Measurements from ENCODE around the gene CDKN1C.

DNA sequence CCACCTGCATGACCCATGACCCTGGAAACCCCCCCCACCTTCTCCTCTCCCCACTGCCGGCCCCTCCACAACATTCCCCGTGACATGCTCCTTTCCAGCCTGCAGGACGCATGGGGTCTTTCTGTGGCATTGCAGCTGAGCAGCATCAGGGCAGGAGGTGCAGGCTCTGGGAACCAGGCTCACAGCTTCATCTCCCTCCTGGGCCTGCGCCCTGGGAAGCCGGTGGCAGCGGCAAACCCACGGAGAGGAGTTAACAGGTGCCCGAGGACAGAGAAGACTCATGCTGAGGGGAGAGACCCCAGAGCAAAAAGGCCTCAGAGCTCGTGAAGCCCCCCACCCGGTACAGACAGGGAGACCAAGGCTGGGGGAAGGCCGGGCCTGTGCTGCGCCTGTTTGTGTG, 32.2 kb downstream of the CDKN1C start:
- TF ChIP-seq, protein P1, sequence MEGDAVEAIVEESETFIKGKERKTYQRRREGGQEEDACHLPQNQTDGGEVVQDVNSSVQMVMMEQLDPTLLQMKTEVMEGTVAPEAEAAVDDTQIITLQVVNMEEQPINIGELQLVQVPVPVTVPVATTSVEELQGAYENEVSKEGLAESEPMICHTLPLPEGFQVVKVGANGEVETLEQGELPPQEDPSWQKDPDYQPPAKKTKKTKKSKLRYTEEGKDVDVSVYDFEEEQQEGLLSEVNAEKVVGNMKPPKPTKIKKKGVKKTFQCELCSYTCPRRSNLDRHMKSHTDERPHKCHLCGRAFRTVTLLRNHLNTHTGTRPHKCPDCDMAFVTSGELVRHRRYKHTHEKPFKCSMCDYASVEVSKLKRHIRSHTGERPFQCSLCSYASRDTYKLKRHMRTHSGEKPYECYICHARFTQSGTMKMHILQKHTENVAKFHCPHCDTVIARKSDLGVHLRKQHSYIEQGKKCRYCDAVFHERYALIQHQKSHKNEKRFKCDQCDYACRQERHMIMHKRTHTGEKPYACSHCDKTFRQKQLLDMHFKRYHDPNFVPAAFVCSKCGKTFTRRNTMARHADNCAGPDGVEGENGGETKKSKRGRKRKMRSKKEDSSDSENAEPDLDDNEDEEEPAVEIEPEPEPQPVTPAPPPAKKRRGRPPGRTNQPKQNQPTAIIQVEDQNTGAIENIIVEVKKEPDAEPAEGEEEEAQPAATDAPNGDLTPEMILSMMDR (conservative IDR thresholded peaks at IDR 0.05 in 1 of 2, IDR thresholded peaks at IDR 0.05 in 1 of 2; ENCODE audit: low read depth in 1 of 2, low read length in 2 of 2) = no peak
- TF ChIP-seq EZH2 (IDR thresholded peaks at IDR 0.05; ENCODE audit: low read length, missing control alignments) = no peak

Data from fibroblast of lung (primary cell).